Stimulated activated CD4-positive, alpha-beta T cell treated with anti-CD3 and anti-CD28 coated beads, TNF-alpha, amount 100 ng/mL, for 1 hour (primary cell): ENCODE data around the gene ETFB.
A peak's percentile ranks its signal among the peaks of the same experiment; 100 is the strongest.

Experiments used
- DNase-seq, 3 donors: peaks; one replicate each; pipeline ENCODE4 v3.0.0-alpha.2; 2020; ENCODE audit warnings: low read depth in 3 of 3, low spot score in 1 of 3

ETFB gene

GRCh38 chr19:51329411-51329810 is 36.8 kb downstream of the ETFB start:
- no peak for DNase-seq

- DNase-seq: peak in 1 of 3 donors; percentile 37
Measured at GRCh38 chr19:51327066-51328001, 38.9 kb downstream of the ETFB start.

GRCh38 chr19:51326216-51327065 is 39.7 kb downstream of the ETFB start:
- no peak for DNase-seq

DNA sequence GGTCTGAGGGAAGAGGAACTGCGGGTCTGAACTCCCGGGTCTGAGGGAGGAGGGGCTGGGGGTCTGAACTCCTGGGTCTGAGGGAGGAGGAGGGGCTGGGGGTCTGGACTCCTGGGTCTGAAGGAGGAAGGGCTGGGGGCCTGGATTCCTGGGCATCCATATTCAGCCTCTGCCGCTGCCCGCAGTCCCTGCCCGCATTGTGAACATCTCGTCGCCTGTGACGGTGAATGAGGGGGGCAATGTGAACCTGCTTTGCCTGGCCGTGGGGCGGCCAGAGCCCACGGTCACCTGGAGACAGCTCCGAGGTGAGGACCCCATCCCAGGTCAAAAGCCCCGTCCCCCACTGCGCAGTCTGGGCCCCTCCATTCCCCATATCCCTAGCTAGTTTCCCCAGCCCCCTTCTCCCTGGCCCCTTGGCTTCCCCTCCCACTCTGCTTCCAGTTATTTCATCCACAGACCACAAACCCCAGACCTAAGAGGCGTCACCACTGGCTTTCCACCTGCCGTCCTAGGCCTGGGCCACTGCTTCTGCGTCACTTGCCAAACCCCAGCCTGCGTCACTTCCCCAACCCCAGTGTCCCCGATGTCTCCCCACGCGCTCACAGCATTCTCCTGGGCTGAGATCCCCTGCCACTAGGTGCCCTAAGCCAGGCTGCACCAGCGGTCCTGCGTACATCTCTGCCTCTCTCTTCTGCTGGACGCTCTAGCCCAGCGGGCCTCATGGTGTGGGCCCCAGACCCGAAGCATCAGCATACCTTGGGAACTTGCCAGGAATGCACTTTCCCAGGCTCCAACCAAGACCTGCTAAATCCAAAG is 40.8 kb downstream of the ETFB start:
- DNase-seq: no peak

GRCh38 chr19:51324167-51324481 is 42.1 kb downstream of the ETFB start:
- DNase-seq: no peak

- no peak for DNase-seq
Measured at GRCh38 chr19:51323481-51324166, 42.6 kb downstream of the ETFB start.

- no peak for DNase-seq
Measured at GRCh38 chr19:51321799-51322198, 44.4 kb downstream of the ETFB start.

- no peak for DNase-seq
Measured at GRCh38 chr19:51320280-51320657, 45.9 kb downstream of the ETFB start.

DNA sequence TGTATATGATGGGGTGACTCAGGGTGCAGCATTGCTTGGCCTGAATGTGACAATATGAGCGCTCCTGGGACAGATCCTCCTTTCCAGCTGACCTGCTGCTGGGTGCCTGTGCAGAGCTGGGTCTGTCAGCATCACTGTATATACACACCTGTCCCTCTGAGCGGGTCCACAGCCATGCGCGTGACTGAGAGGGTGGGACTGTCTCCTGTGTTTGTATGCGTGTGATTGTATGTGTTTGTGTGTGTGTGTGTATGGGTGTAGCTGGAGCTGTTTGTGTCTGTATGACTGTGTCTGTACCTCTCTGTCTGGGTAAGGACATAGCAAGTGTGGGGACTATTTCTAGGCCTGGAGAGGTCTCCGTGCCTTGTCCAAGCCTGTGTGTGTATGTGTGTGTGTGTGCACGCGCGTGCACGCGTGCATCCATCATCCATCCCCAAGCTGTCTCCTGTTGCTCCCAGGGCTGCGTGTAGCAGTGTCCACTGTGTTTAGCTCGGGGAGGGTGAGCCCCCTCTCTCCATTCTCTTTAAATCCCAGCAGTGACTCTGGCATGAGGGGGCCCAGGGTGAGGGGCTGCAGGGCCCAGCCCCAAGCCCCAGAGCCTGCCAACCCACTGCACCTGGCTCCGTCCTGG is 46.4 kb downstream of the ETFB start:
- no peak for DNase-seq

GRCh38 chr19:51318687-51319648 is 47.2 kb downstream of the ETFB start:
- no peak for DNase-seq

DNA sequence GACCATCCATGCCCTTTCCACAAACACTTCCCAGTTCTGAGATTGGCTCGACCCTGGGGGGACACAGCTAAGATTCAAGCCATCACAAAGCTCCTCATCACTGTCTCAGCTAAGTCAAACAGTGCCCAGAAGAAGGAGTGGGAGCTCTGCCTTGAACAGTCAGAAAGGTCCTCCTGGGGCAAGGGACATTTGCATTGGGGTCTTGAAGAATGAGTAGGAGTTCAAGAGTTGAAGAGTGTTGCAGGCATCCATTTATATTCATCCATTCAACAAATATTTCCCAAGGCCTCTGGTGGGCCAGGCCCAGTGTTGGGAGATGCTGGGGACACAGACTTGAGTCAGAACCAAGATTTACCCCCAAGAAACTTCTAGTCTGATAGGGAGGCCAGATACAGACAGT is 48.2 kb downstream of the ETFB start:
- no peak for DNase-seq

DNA sequence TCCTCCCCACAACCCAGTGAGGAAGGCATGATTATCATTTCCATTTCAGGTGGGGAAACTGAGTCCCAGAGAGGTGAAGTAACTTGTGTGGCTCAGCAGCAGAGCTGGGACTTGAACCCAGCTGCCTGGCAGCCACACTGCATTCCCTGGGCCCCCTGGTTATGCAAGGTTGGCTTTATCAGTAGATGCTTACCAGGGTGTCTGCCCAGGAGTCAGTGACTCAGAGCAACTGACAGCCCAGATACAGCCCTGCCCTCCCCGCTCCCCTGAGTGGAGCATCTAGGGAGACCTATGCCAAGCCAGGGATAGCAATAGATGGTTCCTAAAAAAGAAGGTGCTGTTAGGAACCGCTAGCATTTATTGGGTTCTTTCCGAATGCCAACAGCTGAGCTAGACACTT is 48.8 kb downstream of the ETFB start:
- DNase-seq: no peak

- DNase-seq: no peak
Measured at GRCh38 chr19:51316688-51317087, 49.5 kb downstream of the ETFB start.

DNA sequence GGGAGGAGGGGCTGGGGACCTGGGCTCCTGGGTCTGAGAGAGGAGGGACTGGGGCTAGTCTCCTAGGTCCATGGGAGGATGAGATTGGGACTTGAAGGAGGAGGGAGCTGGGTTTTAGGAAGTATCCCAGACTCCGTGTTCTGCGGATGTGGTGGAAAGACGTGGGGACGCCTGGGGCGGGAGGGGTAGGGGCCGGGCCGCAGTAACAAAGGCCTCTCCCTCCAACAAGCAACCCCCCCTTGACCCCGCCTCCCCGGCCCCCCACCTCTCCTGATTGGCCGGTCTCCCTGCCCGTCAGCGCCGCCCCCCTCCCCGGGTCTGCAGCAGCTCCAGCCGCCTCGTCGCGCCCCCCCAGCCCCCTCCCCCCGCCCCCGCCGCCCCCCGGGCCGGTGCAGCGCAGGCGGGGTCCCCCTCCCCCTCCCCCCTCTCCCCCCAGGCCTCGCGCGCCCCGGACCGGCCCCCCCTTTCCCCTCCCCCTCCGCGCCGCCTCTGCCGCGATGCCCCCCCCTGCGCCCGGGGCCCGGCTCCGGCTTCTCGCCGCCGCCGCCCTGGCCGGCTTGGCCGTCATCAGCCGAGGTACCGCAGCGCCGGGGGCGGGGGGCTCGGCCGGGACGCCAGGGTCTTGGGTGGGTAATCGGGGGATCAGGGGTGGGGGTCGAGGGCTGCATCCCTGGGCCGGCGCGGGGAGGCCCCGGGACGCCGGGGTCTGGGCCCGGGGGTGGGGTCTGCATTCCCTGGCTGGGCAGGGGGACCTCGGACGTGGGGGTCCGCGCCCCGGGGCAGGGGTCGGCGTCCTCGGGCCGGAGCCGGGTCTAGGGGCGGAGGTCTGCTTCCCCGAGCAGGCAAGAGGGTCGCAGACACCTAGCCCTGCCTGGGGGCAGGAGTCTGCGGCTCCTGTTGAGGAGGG is 54.6 kb downstream of the ETFB start, which contains the start of gene IGLON5:
TSS of gene IGLON5 (plus strand) at position 294 of the 907 bp plus-strand sequence. CDS start at position 498, 204 bp downstream.
- DNase-seq: no peak

- no peak for DNase-seq
Measured at GRCh38 chr19:51305479-51305878, 60.7 kb downstream of the ETFB start.

- DNase-seq: no peak
Measured at GRCh38 chr19:51301266-51301665, 64.9 kb downstream of the ETFB start.

DNA sequence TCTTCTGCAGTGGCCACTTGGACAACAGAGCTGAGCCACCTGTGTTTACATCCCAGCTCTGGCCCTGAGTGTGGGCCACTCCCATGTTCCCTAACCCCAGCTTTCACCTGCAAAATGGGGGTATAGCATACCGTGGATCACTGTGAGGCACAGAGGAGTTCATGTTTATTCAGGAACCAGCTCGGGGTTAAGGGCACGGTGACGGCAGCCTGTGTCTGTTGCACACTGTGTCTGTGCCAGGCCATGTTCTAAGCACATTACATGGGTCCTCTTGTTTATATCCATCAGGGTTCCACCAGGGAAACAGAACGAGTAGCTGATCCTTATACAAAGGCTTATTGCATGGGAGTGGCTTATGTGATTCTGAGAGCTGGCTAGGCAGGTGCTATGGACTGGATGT is 68.8 kb downstream of the ETFB start:
- DNase-seq: no peak
